NK-92 (cell line): ENCODE results near the gene LAPTM4A.
"Not testable (repeated sequence)": the region's sequence is repeated elsewhere in the genome, so short reads cannot be mapped to it uniquely, and the experiment has no call there.

Source experiments
- DNase-seq: peaks from one replicate; lab custom pipeline; 2025; ENCODE audit not compliant: unreplicated experiment; lab: John Stamatoyannopoulos, UW

LAPTM4A gene

GRCh38 chr2:20051532-20052228, at the start of gene LAPTM4A:
LAPTM4A (minus strand) TSS chr2:20051628; CDS start chr2:20051520, 108 bp downstream.
- DNase-seq = peak; percentile 90

GRCh38 chr2:20100711-20101110, 49.3 kb upstream of the LAPTM4A start:
- no peak for DNase-seq

GRCh38 chr2:20099780-20100179, 48.4 kb upstream of the LAPTM4A start:
- DNase-seq = no peak

- no peak for DNase-seq
Observed at GRCh38 chr2:20097889-20098714, 46.7 kb upstream of the LAPTM4A start.

- DNase-seq = no peak
Observed at GRCh38 chr2:20095469-20095868, 44.0 kb upstream of the LAPTM4A start.

- DNase-seq = no peak
Observed at GRCh38 chr2:20094955-20095354, 43.5 kb upstream of the LAPTM4A start.

GRCh38 chr2:20094142-20094755, 42.8 kb upstream of the LAPTM4A start:
- DNase-seq = no peak

- no peak for DNase-seq
Observed at GRCh38 chr2:20093263-20094141, 42.1 kb upstream of the LAPTM4A start.

- DNase-seq = no peak
Observed at GRCh38 chr2:20092901-20093235, 41.4 kb upstream of the LAPTM4A start.

- no peak for DNase-seq
Observed at GRCh38 chr2:20092226-20092900, 40.9 kb upstream of the LAPTM4A start.

GRCh38 chr2:20091305-20091991, 40.0 kb upstream of the LAPTM4A start:
- DNase-seq = no peak

GRCh38 chr2:20089715-20090464, 38.5 kb upstream of the LAPTM4A start:
- no peak for DNase-seq

- not testable (repeated sequence) for DNase-seq
Observed at GRCh38 chr2:20085909-20086308, 34.5 kb upstream of the LAPTM4A start.

GRCh38 chr2:20082812-20083211, 31.4 kb upstream of the LAPTM4A start:
- DNase-seq = not testable (repeated sequence)

GRCh38 chr2:20081841-20082240, 30.4 kb upstream of the LAPTM4A start:
- no peak for DNase-seq

GRCh38 chr2:20080839-20081415, 29.5 kb upstream of the LAPTM4A start:
- DNase-seq = no peak

- no peak for DNase-seq
Observed at GRCh38 chr2:20080428-20080827, 29.0 kb upstream of the LAPTM4A start.

- no peak for DNase-seq
Observed at GRCh38 chr2:20079546-20080115, 28.2 kb upstream of the LAPTM4A start.
